Trophoblast cell (in vitro differentiated cells and primary cell): Measurements from ENCODE around the gene NOP16.

Source experiments
- DNase-seq, 2 donors: peaks; one replicate each; pipeline ENCODE4 v3.0.0-alpha.2; 2016
- H2AFZ ChIP-seq: 2 replicates; pipeline ENCODE4 v1.6.1; 2013; ENCODE audit warnings: low read length, moderate library complexity, mild to moderate bottlenecking; ENCODE audit not compliant: insufficient read depth, poor library complexity
- H2AK5ac ChIP-seq: 2 replicates; pipeline ENCODE4 v1.6.1; 2013; ENCODE audit warnings: mild to moderate bottlenecking, low read length
- H2BK120ac ChIP-seq: 2 replicates; pipeline ENCODE4 v1.6.1; 2013; ENCODE audit warnings: low read length, mild to moderate bottlenecking, moderate library complexity; ENCODE audit not compliant: insufficient read depth, poor library complexity
- H2BK12ac ChIP-seq: 2 replicates; pipeline ENCODE4 v1.6.1; 2013; ENCODE audit warnings: mild to moderate bottlenecking, low read length, moderate library complexity
- H2BK5ac ChIP-seq: 2 replicates; pipeline ENCODE4 v1.6.1; 2013; ENCODE audit warnings: low read length, low read depth, moderate library complexity, mild to moderate bottlenecking; ENCODE audit not compliant: poor library complexity
- H3K14ac ChIP-seq: 2 replicates; pipeline ENCODE4 v1.6.1; 2013; ENCODE audit warnings: mild to moderate bottlenecking, low read length
- H3K18ac ChIP-seq: 2 replicates; pipeline ENCODE4 v1.6.1; 2013; ENCODE audit warnings: mild to moderate bottlenecking, low read length
- H3K23ac ChIP-seq: 2 replicates; pipeline ENCODE4 v1.6.1; 2013; ENCODE audit warnings: low read length
- H3K27ac ChIP-seq: 2 replicates; pipeline ENCODE4 v1.5.1; 2013; ENCODE audit warnings: low read depth, mild to moderate bottlenecking, inconsistent platforms, low read length, moderate library complexity
- H3K27me3 ChIP-seq: 2 replicates; pipeline ENCODE4 v1.6.1; 2013; ENCODE audit warnings: inconsistent platforms, mild to moderate bottlenecking, low read length, moderate library complexity; ENCODE audit not compliant: insufficient read depth
- H3K36me3 ChIP-seq, 2 experiments: 1 replicate in 1 of 2; 2 replicates in 1 of 2; pipeline ENCODE4 v1.6.1; 2013; ENCODE audit warnings: low read length in 2 of 2, mild to moderate bottlenecking in 2 of 2, moderate library complexity in 1 of 2; ENCODE audit not compliant: insufficient read depth in 2 of 2, control insufficient read depth in 1 of 2
- H3K4ac ChIP-seq: 2 replicates; pipeline ENCODE4 v1.6.1; 2013; ENCODE audit warnings: low read depth, mild to moderate bottlenecking, low read length, moderate library complexity
- H3K4me1 ChIP-seq, 2 experiments: 1 replicate in 1 of 2; 2 replicates in 1 of 2; pipeline ENCODE4 v1.6.1; 2013; ENCODE audit warnings: low read length in 2 of 2, mild to moderate bottlenecking in 2 of 2, moderate library complexity in 1 of 2; ENCODE audit not compliant: insufficient read depth in 2 of 2, control insufficient read depth in 1 of 2
- H3K4me2 ChIP-seq: 2 replicates; pipeline ENCODE4 v1.6.1; 2013; ENCODE audit warnings: inconsistent platforms, mild to moderate bottlenecking, low read length, moderate library complexity
- H3K4me3 ChIP-seq: 2 replicates; pipeline ENCODE4 v1.5.1; 2013; ENCODE audit warnings: mild to moderate bottlenecking, low read depth, low read length, inconsistent platforms
- H3K79me1 ChIP-seq: one replicate; pipeline ENCODE4 v1.6.1; 2013; ENCODE audit warnings: low read length
- H3K79me2 ChIP-seq: 2 replicates; pipeline ENCODE4 v1.6.1; 2013; ENCODE audit warnings: low read length, mild to moderate bottlenecking; ENCODE audit not compliant: control insufficient read depth, insufficient read depth, poor library complexity
- H3K9ac ChIP-seq: 2 replicates; pipeline ENCODE4 v1.6.1; 2013; ENCODE audit warnings: mild to moderate bottlenecking, low read length
- H3K9me3 ChIP-seq: 2 replicates; pipeline ENCODE4 v1.6.1; 2013; ENCODE audit warnings: low read depth, mild to moderate bottlenecking, control low read depth, inconsistent platforms, low read length; ENCODE audit not compliant: insufficient read depth
- H4K12ac ChIP-seq: 2 replicates; pipeline ENCODE4 v1.6.1; 2013; ENCODE audit warnings: low read depth, mild to moderate bottlenecking, low read length, moderate library complexity
- H4K8ac ChIP-seq: 2 replicates; pipeline ENCODE4 v1.6.1; 2013; ENCODE audit warnings: low read depth, mild to moderate bottlenecking, low read length, moderate library complexity
- H4K91ac ChIP-seq: one replicate; pipeline ENCODE4 v1.6.1; 2013; ENCODE audit warnings: low read depth, mild to moderate bottlenecking, low read length, moderate library complexity
- WGBS: extraction: QIAGEN DNeasy Blood & Tissue Kit; methylation state at CpG from one replicate; pipeline ENCODE4 v1.1.7; 2013; ENCODE audit warnings: missing lambda C conversion rate; ENCODE audit not compliant: insufficient read length, insufficient coverage; ENCODE audit errors: extremely low coverage; 5-methylcytosine and 5-hydroxymethylcytosine counted together

Gene NOP16

GRCh38 chr5:176365351-176366231 lies 22.8 kb downstream of the NOP16 start, which contains the start of gene ARL10:
Gene ARL10, plus strand, starts transcription at chr5:176365487. Its CDS starts 77 bp downstream, at chr5:176365564.
- no peak within 1 kb of the TSS for H3K4ac ChIP-seq
- peaks cover 7% of the 10 kb centered on the region for H3K79me2 ChIP-seq
- peak within 1 kb of the TSS; percentile 53 for H2AFZ ChIP-seq
- H3K27me3 ChIP-seq = peaks cover 17% of the 10 kb centered on the region
- no peak within 1 kb of the TSS for H2BK12ac ChIP-seq
- no peak within 1 kb of the TSS for H2BK5ac ChIP-seq
- no peak within 1 kb of the TSS for H3K23ac ChIP-seq
- peak within 1 kb of the TSS; percentile 44 for H3K14ac ChIP-seq
- H3K4me1 ChIP-seq = peaks cover 8 to 12% of the 10 kb centered on the region in 2 experiments
- peaks cover 5% of the 10 kb centered on the region for H3K9me3 ChIP-seq
- H3K79me1 ChIP-seq = peaks cover 10% of the 10 kb centered on the region
- peak within 1 kb of the TSS; percentile 73 for H4K8ac ChIP-seq
- H3K9ac ChIP-seq = peak within 1 kb of the TSS; percentile 68
- DNase-seq = no peak
- peak within 1 kb of the TSS; percentile 33 for H4K91ac ChIP-seq
- peaks cover 4 to 7% of the 10 kb centered on the region in 2 experiments for H3K36me3 ChIP-seq
- H2BK120ac ChIP-seq = peak within 1 kb of the TSS; percentile 2
- H3K18ac ChIP-seq = peak within 1 kb of the TSS; percentile 9
- no peak within 1 kb of the TSS for H3K27ac ChIP-seq
- H3K4me3 ChIP-seq = peak within 1 kb of the TSS; percentile 84
- H3K4me2 ChIP-seq = peak within 1 kb of the TSS; percentile 97
- no peak within 1 kb of the TSS for H2AK5ac ChIP-seq
- H4K12ac ChIP-seq = peak within 1 kb of the TSS; percentile 2
- WGBS = no CpG with 5 or more reads among the region's 108 CpGs

GRCh38 chr5:176364765-176365350 lies 23.5 kb downstream of the NOP16 start:
- Histone ChIP-seq H2BK120ac (no peak overlapping the region), H2AK5ac (no peak overlapping the region), H3K4me1 (peaks cover 8 to 12% of the 10 kb centered on the region in 2 experiments), H3K18ac (no peak overlapping the region), H3K79me1 (peaks cover 10% of the 10 kb centered on the region), H4K91ac (no peak overlapping the region), H4K12ac (no peak overlapping the region), H3K4me3 (peak overlapping the region; percentile 84), H3K27me3 (peaks cover 17% of the 10 kb centered on the region), H3K23ac (no peak overlapping the region), H2BK5ac (no peak overlapping the region), H2AFZ (peak overlapping the region; percentile 30), H3K27ac (no peak overlapping the region), H3K36me3 (peaks cover 4 to 7% of the 10 kb centered on the region in 2 experiments), H4K8ac (peak overlapping the region; percentile 68), H3K4me2 (peak overlapping the region; percentile 97), H3K4ac (no peak overlapping the region), H3K79me2 (peaks cover 7% of the 10 kb centered on the region), H2BK12ac (no peak overlapping the region), H3K9ac (peak overlapping the region; percentile 14), H3K9me3 (peaks cover 5% of the 10 kb centered on the region), H3K14ac (no peak overlapping the region)
- no CpG with 5 or more reads among the region's 28 CpGs for WGBS
- no peak for DNase-seq

- peak overlapping the region; percentile 18 for H2AFZ ChIP-seq
- no peak overlapping the region for H4K91ac ChIP-seq
- WGBS = no CpG with 5 or more reads among the region's 8 CpGs
- peaks cover 7% of the 10 kb centered on the region for H3K79me2 ChIP-seq
- H2BK5ac ChIP-seq = no peak overlapping the region
- H3K4ac ChIP-seq = no peak overlapping the region
- no peak overlapping the region for H3K27ac ChIP-seq
- peak overlapping the region; percentile 70 for H3K4me3 ChIP-seq
- H3K9me3 ChIP-seq = peaks cover 5% of the 10 kb centered on the region
- H4K8ac ChIP-seq = no peak overlapping the region
- peaks cover 2 to 5% of the 10 kb centered on the region in 2 experiments for H3K36me3 ChIP-seq
- peak overlapping the region; percentile 87 for H3K4me2 ChIP-seq
- H3K4me1 ChIP-seq = peaks cover 8 to 12% of the 10 kb centered on the region in 2 experiments
- no peak overlapping the region for H4K12ac ChIP-seq
- H2BK120ac ChIP-seq = no peak overlapping the region
- H3K9ac ChIP-seq = no peak overlapping the region
- no peak for DNase-seq
- peaks cover 17% of the 10 kb centered on the region for H3K27me3 ChIP-seq
- H3K79me1 ChIP-seq = peaks cover 10% of the 10 kb centered on the region
- no peak overlapping the region for H2BK12ac ChIP-seq
- H3K14ac ChIP-seq = no peak overlapping the region
- no peak overlapping the region for H2AK5ac ChIP-seq
- H3K18ac ChIP-seq = no peak overlapping the region
- H3K23ac ChIP-seq = no peak overlapping the region
Observed at GRCh38 chr5:176362233-176362490, 26.2 kb downstream of the NOP16 start.

DNA sequence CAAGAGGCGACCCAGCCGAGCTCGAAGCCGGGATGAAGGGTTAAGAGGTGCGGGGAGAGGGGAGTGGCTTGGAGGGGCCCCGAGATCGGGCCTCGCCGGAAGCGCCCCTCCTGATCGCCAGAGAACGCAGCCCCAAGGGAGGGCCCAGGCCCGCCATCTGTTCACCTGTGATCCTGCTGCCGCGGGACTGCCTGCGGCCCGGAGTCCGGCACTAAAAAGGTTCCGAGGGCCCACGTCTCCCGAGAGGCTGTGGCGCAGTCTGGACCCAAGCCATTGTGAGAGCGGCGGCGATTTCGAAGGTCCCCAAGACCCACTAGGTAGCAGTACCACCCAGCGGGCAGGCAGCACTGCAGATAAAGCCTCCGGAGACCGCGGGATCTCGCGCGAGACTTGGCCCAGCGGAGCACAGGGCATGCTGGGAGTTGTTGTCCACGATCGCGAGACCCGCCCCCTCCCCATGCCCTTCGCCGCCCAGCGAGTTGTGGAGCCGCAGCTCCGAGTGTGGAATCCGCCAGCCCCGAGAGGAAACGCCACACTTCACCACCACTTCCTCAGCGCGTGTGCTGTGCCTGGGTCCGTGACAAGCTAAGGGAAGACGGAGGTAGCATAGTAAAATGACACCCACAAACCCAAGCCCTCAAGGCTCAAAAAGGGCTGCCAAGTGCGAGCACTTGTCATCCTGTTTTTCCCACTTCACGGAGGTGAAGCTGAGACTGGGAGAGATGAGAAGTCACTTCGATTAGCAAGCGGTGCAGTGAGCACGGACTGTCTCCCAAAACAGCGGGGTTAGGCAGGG lies 26.8 kb downstream of the NOP16 start, which contains the start of gene KIAA1191:
Gene KIAA1191 (minus strand): TSS at position 328 of the 796 bp plus-strand sequence. CDS start 2,256 bp downstream, outside the sequence.
- Histone ChIP-seq H3K23ac (no peak within 1 kb of the TSS), H3K79me1 (peaks cover 10% of the 10 kb centered on the region), H3K36me3 (peaks cover 4 to 7% of the 10 kb centered on the region in 2 experiments), H3K27ac (no peak within 1 kb of the TSS), H3K18ac (peak within 1 kb of the TSS; percentile 44), H2BK12ac (no peak within 1 kb of the TSS), H4K91ac (peak within 1 kb of the TSS; percentile 41), H2AK5ac (no peak within 1 kb of the TSS), H2AFZ (peak within 1 kb of the TSS; percentile 61), H4K8ac (peak within 1 kb of the TSS; percentile 81), H3K4ac (peak within 1 kb of the TSS; percentile 13), H2BK120ac (peak within 1 kb of the TSS; percentile 4), H3K9me3 (peaks cover 5% of the 10 kb centered on the region), H3K4me3 (peak within 1 kb of the TSS; percentile 88), H2BK5ac (no peak within 1 kb of the TSS), H3K9ac (peak within 1 kb of the TSS; percentile 84), H3K14ac (peak within 1 kb of the TSS; percentile 59), H3K4me1 (peaks cover 8 to 12% of the 10 kb centered on the region in 2 experiments), H3K4me2 (peak within 1 kb of the TSS; percentile 87), H3K27me3 (peaks cover 16% of the 10 kb centered on the region), H4K12ac (peak within 1 kb of the TSS; percentile 4), H3K79me2 (peaks cover 7% of the 10 kb centered on the region)
- WGBS = no CpG with 5 or more reads among the region's 56 CpGs
- peak; percentile 82 to 88 for DNase-seq
